BLaER1 treated with 17β-estradiol and CSF1 and Interleukin-3, amounts not matched to agents 10 nM and 100 nM (cell line): ENCODE results near the gene NSMF.

ENCODE experiments used
- H3K27ac ChIP-seq, 11 experiments: shearing (Covaris generic); formaldehyde crosslinking; 2 replicates each; pipeline ENCODE4 v1.8.1; 2022
- H3K27me3 ChIP-seq, 11 experiments: shearing (Covaris generic); formaldehyde crosslinking; 2 replicates each; pipeline ENCODE4 v1.8.1; 2022
- H3K36me3 ChIP-seq, 11 experiments: shearing (Covaris generic); formaldehyde crosslinking; 2 replicates each; pipeline ENCODE4 v1.8.1; 2022
- H3K4me1 ChIP-seq, 10 experiments: shearing (Covaris generic); formaldehyde crosslinking; 2 replicates each; pipeline ENCODE4 v1.8.1; 2022
- H3K4me2 ChIP-seq, 11 experiments: shearing (Covaris generic); formaldehyde crosslinking; 2 replicates each; pipeline ENCODE4 v1.8.1; 2022
- H3K4me3 ChIP-seq, 10 experiments: shearing (Covaris generic); formaldehyde crosslinking; 2 replicates each; pipeline ENCODE4 v1.8.1; 2022
- H3K9ac ChIP-seq, 11 experiments: shearing (Covaris generic); formaldehyde crosslinking; 2 replicates each; pipeline ENCODE4 v1.8.1; 2022
- H3K9me3 ChIP-seq, 11 experiments: shearing (Covaris generic); formaldehyde crosslinking; replicated peaks in 1 of 11; 2 replicates each; pipeline ENCODE4 v1.8.1; 2022
- H4K20me1 ChIP-seq, 11 experiments: shearing (Covaris generic); formaldehyde crosslinking; 2 replicates each; pipeline ENCODE4 v1.8.1; 2022
- Cebpa-rat ChIP-seq, 11 experiments: shearing (Covaris generic); IDR thresholded peaks; 2 replicates each; pipeline ENCODE4 v1.8.1; 2022

NSMF gene

GRCh38 chr9:137423514-137424291 is 35.4 kb downstream of the NSMF start:
- Histone ChIP-seq H3K4me1 (peaks cover 41 to 77% (median 62%) of the 10 kb centered on the region in 10 experiments), H3K36me3 (no peaks in the 10 kb centered on the region), H3K4me2 (peak overlapping the region; percentile 72 to 100 (median 94)), H4K20me1 (peaks cover 0 to 12% (median 0%) of the 10 kb centered on the region in 11 experiments; a peak in 5 of 22 replicates), H3K4me3 (peak overlapping the region; percentile 76 to 99 (median 96); a peak in 19 of 20 replicates), H3K9me3 (no peaks in the 10 kb centered on the region), H3K27me3 (peaks cover under 1 to 40% (median 31%) of the 10 kb centered on the region in 11 experiments; a peak in 20 of 22 replicates), H3K9ac (peak overlapping the region in 8 of 11 experiments; percentile 19 to 89 (median 52); a peak in 10 of 22 replicates), H3K27ac (peak overlapping the region in 4 of 11 experiments; percentile 43 to 65 (median 57); a peak in 9 of 22 replicates)
- TF ChIP-seq Cebpa-rat (IDR thresholded peaks at IDR 0.05) = no peak

GRCh38 chr9:137422604-137423513 is 36.3 kb downstream of the NSMF start, which contains the start of the genes EXD3 and NOXA1:
Gene EXD3, minus strand, starts transcription at chr9:137423162. Its CDS starts 27,805 bp downstream, at chr9:137395357.
Gene NOXA1, plus strand, starts transcription at chr9:137423393. Its CDS starts 137 bp downstream, at chr9:137423530.
- Histone ChIP-seq H3K4me1 (peaks cover 48 to 75% (median 62%) of the 10 kb centered on the region in 10 experiments), H3K9ac (peak within 1 kb of the TSS; percentile 85 to 96 (median 89)), H4K20me1 (peaks cover 0 to 12% (median 0%) of the 10 kb centered on the region in 11 experiments; a peak in 5 of 22 replicates), H3K27ac (peak within 1 kb of the TSS; percentile 77 to 87 (median 82)), H3K36me3 (no peaks in the 10 kb centered on the region), H3K27me3 (peaks cover 0 to 39% (median 34%) of the 10 kb centered on the region in 11 experiments; a peak in 18 of 22 replicates), H3K4me3 (peak within 1 kb of the TSS; percentile 76 to 99 (median 96)), H3K4me2 (peak within 1 kb of the TSS; percentile 92 to 100 (median 97)), H3K9me3 (no peaks in the 10 kb centered on the region)
- TF ChIP-seq Cebpa-rat (IDR thresholded peaks at IDR 0.05) = no peak

GRCh38 chr9:137421838-137422603 is 37.1 kb downstream of the NSMF start:
- no peaks in the 10 kb centered on the region for H3K9me3 ChIP-seq
- peaks cover 0 to 16% (median 0%) of the 10 kb centered on the region in 11 experiments; a peak in 9 of 22 replicates for H4K20me1 ChIP-seq
- peak overlapping the region; percentile 85 to 96 (median 89) for H3K9ac ChIP-seq
- no peak for TF ChIP-seq Cebpa-rat (IDR thresholded peaks at IDR 0.05)
- peak overlapping the region; percentile 77 to 87 (median 82) for H3K27ac ChIP-seq
- peak overlapping the region; percentile 76 to 99 (median 96) for H3K4me3 ChIP-seq
- H3K4me2 ChIP-seq = peak overlapping the region; percentile 92 to 100 (median 97)
- peaks cover 52 to 75% (median 65%) of the 10 kb centered on the region in 10 experiments for H3K4me1 ChIP-seq
- H3K36me3 ChIP-seq = peaks cover 0 to 5% (median 0%) of the 10 kb centered on the region in 11 experiments; a peak in 1 of 22 replicates
- peaks cover 0 to 46% (median 42%) of the 10 kb centered on the region in 11 experiments; a peak in 18 of 22 replicates for H3K27me3 ChIP-seq

- TF ChIP-seq Cebpa-rat (IDR thresholded peaks at IDR 0.05) = no peak
- peak overlapping the region; percentile 80 to 100 (median 90) for H3K4me2 ChIP-seq
Observed at GRCh38 chr9:137417161-137418021, 41.7 kb downstream of the NSMF start.

GRCh38 chr9:137416563-137417151 is 42.5 kb downstream of the NSMF start:
- Histone ChIP-seq H3K9ac (peak overlapping the region; percentile 58 to 82 (median 76)), H3K36me3 (peaks cover 0 to 8% (median 0%) of the 10 kb centered on the region in 11 experiments; a peak in 1 of 22 replicates), H3K27ac (peak overlapping the region in 10 of 11 experiments; percentile 42 to 82 (median 74); a peak in 21 of 22 replicates), H3K9me3 (no peaks in the 10 kb centered on the region), H3K27me3 (peaks cover 0 to 26% (median 23%) of the 10 kb centered on the region in 11 experiments; a peak in 16 of 22 replicates), H3K4me1 (peaks cover 74 to 87% (median 82%) of the 10 kb centered on the region in 10 experiments), H3K4me2 (peak overlapping the region; percentile 80 to 100 (median 90)), H4K20me1 (peaks cover 0 to 44% (median 21%) of the 10 kb centered on the region in 11 experiments; a peak in 12 of 22 replicates), H3K4me3 (peak overlapping the region; percentile 50 to 70 (median 60))
- no peak for TF ChIP-seq Cebpa-rat (IDR thresholded peaks at IDR 0.05)

More at GRCh38 chr9:137417161-137418021, 41.7 kb downstream of the NSMF start:
- Histone ChIP-seq H3K4me3 (peak overlapping the region; percentile 50 to 70 (median 60)), H3K27ac (peak overlapping the region in 10 of 11 experiments; percentile 42 to 82 (median 74); a peak in 21 of 22 replicates), H3K36me3 (peaks cover 0 to 8% (median 0%) of the 10 kb centered on the region in 11 experiments; a peak in 1 of 22 replicates), H3K4me1 (peaks cover 73 to 87% (median 82%) of the 10 kb centered on the region in 10 experiments), H3K9ac (peak overlapping the region; percentile 58 to 82 (median 76)), H4K20me1 (peaks cover 0 to 37% (median 15%) of the 10 kb centered on the region in 11 experiments; a peak in 12 of 22 replicates), H3K27me3 (peaks cover 0 to 28% (median 23%) of the 10 kb centered on the region in 11 experiments; a peak in 17 of 22 replicates), H3K9me3 (no peaks in the 10 kb centered on the region)

- peak overlapping the region in 8 of 11 experiments; percentile 3 to 82 (median 76); a peak in 10 of 22 replicates for H3K9ac ChIP-seq
- peak overlapping the region in 5 of 11 experiments; percentile 61 to 80 (median 77); a peak in 7 of 22 replicates for H3K27ac ChIP-seq
- peak overlapping the region; percentile 80 to 100 (median 90) for H3K4me2 ChIP-seq
- H3K9me3 ChIP-seq = no peaks in the 10 kb centered on the region
- peaks cover 0 to 8% (median 0%) of the 10 kb centered on the region in 11 experiments; a peak in 1 of 22 replicates for H3K36me3 ChIP-seq
- no peak for TF ChIP-seq Cebpa-rat (IDR thresholded peaks at IDR 0.05)
- peaks cover 0 to 47% (median 24%) of the 10 kb centered on the region in 11 experiments; a peak in 20 of 22 replicates for H4K20me1 ChIP-seq
- H3K4me3 ChIP-seq = peak overlapping the region in 2 of 10 experiments; percentile 60 to 70; a peak in 1 of 20 replicates
- peaks cover 73 to 87% (median 82%) of the 10 kb centered on the region in 10 experiments for H3K4me1 ChIP-seq
- H3K27me3 ChIP-seq = peaks cover 0 to 26% (median 23%) of the 10 kb centered on the region in 11 experiments; a peak in 16 of 22 replicates
Observed at GRCh38 chr9:137416006-137416562, 43.0 kb downstream of the NSMF start.
